ENCODE results near the gene EGFL7.
"Not testable (repeated sequence)": the region's sequence is repeated elsewhere in the genome, so short reads cannot be mapped to it uniquely, and the experiment has no call there.

The EGFL7 gene

GRCh38 chr9:136625101-136626065, 37.3 kb upstream of the EGFL7 start:
- DNase-seq, result peak; percentile 40

DNA sequence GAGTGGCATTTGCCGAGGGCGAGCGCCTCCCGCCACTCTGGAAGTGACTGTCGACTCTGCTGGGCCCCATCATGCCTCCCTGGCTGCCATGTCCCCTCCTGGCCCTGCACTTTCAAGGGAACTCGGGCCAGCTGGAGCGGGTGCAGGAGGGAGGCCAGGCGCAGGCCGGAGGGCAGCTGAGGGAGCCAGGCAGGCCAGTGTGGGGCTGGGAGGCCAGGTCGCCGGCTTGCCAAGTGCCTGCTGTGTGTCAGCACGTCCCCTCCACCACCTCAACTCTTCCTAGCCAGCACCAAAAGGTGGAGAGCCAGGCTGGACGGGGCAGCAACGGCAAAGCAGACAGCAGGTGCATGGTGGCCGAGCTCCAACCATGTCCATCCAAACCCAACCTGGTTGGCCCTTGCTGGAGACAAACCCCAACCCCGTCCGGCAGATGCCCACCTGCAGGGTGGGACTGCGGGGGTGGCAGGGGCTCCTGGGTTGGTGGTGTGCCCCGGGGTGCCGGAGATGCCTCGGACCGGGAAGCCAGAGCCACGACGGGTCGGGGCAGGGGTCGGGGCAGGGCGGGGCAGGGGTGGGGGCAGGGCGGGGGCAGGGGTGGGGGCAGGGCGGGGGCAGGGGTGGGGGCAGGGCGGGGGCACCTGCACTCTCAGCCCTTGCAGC, 36.5 kb upstream of the EGFL7 start:
- no peak for DNase-seq

GRCh38 chr9:136626740-136627642, 35.7 kb upstream of the EGFL7 start:
- DNase-seq, result no peak

- no peak for DNase-seq
These were observed 35.0 kb upstream of the EGFL7 start for GRCh38 chr9:136627703-136628102.

DNA sequence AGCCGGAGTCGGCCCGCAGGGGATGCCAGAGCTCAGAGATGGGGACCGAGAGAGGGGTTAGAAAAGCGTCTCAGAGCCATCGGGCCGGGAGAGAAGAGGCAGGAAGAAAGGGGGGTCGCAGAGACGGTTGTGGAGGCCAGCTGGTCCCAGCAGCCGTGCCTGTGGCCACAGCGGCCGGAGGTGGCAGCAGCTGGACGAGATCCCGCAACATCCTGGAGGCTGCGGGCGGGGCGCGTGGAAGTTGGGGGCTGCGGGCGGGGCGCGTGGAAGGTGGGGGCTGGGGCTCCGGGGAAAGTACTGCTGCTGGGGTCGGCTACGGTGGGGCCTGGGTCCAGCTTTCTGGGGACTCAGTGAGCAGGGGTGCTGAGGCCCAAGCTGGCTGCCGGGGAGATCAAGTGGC, 34.4 kb upstream of the EGFL7 start:
- DNase-seq, result no peak

GRCh38 chr9:136629001-136629878, 33.5 kb upstream of the EGFL7 start:
- no peak for DNase-seq

DNA sequence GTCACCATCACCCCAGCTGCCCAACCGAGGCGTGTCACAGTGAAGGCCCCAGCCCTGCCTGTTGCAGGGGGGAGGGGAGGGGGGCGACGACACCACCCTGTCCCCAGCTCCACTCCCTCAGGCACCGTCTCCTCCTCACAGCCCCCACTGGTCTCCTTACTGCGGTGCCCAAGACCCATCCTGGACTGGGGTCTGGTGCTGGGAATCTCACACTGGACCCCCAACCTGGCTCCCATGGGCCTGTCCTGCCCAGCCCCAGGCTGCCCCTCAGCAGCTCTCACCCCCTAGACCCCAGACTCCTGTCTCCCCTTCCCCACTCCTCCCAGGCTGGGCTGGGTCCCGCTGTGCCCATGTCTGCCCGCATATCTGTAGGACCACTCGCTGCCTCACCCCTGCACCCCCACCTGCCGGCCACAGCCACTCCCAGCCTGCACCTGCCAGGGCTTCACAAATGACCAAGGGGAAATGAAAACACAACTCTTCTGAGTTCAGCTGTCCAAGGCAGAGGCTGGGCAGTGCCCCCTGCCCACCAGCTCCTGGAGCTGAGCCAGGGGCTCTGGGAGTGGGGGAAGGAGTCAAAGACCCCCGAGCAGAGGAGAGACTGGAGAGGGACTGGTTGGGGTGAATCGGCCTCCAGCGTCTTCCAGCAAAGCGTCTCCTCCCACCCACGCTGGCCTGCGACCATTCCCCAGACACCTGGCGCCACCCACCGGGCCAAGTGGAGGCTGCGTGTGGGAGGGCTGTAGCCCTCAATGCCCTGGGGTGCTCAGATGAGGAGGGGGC, 32.6 kb upstream of the EGFL7 start:
- DNase-seq, result peak; percentile 45

- no peak for DNase-seq
These were observed 32.1 kb upstream of the EGFL7 start for GRCh38 chr9:136630662-136630992.

- peak; percentile 73 for DNase-seq
These were observed 31.4 kb upstream of the EGFL7 start for GRCh38 chr9:136631038-136632000.

DNA sequence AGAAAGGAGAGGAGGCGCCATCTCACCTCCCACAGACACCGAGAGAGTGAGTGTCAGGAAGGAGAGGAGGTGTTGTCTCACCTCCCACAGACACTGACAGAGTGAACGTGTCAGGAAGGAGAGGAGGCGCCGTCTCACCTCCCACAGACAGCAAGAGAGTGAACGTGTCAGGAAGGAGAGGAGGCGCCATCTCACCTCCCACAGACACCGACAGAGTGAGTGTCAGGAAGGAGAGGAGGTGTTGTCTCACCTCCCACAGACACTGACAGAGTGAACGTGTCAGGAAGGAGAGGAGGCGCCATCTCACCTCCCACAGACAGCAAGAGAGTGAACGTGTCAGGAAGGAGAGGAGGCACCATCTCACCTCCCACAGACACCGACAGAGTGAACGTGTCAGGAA, 30.6 kb upstream of the EGFL7 start:
- not testable (repeated sequence) for DNase-seq

GRCh38 chr9:136632491-136633106, 30.1 kb upstream of the EGFL7 start:
- not testable (repeated sequence) for DNase-seq

GRCh38 chr9:136634904-136635303, 27.8 kb upstream of the EGFL7 start:
- no peak for DNase-seq

DNA sequence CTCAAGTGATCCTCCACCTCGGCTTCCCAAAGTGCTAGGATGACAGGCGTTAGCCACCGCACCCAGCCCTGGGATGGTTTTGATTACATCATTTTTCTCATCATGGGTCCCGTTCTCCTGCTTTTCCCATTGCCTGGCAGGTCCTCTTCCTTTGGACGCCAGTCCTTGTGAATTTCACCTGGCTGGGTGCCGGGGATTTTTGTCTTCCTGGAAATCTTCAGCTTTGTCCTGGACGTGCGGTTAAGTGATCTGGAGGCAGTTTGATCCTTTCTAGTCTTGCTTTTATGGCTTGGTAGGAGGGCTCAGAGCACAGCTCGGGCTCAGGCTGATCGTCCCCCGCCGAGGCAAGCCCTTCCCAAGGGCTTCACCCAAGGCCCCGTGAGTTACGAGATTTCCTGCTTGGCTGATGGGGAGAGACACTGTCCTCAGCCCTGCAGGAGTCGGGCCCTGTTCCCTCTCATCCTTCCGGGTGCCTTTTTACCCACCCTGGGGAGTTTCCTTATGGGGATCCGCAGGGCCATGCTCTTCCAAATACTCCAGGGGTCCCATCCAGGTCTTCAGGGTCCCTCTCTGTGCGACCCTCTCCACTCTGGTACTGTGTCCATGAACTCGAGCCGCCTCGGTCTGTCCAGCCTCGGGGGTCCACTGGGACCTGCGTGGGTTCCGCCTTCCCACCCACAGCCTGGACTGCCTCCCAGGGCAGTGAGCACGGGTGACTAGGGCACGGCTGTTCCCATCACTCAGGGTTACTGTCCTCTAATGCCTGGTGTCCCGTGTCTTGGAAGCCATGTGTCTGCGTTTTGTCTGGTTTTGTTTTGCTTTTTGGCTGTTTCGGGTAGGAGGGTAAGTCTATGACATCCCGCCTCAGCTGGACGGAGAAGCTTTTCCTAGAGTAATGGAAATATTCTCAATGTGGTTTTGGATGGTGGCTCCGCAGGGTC, 22.3 kb upstream of the EGFL7 start:
- DNase-seq, result no peak

- DNase-seq, result no peak
These were observed 20.2 kb upstream of the EGFL7 start for GRCh38 chr9:136642439-136642921.

- no peak for DNase-seq
These were observed 18.9 kb upstream of the EGFL7 start for GRCh38 chr9:136643596-136644342.

GRCh38 chr9:136644343-136644592, 18.4 kb upstream of the EGFL7 start:
- DNase-seq, result no peak

DNA sequence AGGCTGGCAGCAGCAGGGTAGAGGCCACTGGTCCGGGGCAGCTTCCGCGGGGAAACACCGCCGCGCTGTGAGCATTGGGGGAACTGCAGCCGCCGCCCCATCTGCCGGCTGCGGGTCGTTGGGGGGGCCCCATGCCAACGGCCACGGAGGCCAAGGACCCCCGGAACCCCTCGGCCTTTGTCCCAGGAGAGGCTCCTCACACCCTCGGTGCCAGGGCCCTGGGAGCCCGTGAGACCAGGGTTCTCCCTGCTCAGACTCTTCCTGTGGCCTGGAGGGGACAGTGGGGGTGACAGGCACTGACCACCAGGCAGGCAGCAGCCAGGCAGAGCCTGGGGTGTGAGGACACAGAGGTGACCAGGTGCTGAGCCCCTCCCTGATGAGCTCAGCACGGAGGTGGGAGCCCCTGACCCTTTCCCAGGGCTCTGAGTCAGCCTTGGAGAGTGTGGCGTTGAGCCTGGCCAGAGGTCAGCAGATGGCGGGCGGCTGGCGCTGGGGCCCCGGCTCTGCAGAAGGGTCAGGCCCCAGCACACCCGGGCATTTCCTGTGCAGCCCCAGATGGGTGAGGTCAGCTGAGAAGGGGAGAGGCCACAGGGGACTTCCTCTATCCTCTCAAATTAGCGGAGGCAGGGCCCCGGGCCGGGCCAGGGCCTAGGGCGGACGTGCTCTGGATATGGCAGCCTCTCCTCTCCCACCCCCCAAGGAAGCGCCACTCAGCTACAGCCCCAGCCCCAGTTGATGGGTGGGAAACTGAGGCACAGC, 17.9 kb upstream of the EGFL7 start:
- no peak for DNase-seq

Measured in midbrain (tissue), 1 donor.